ENCODE measurements around the gene PHKB. TPM values are rescaled to one million over a fixed set of nuclear protein-coding genes. Genes with fewer than 3 reads are reported as not detected.

PHKB gene
- polyA plus RNA-seq, 3 donors, result 49.8 to 53.1 (median 50.8) TPM

- Mint-ChIP-seq H3K27ac (no peak overlapping the region), H3K36me3 (peaks cover 40 to 57% of the 10 kb centered on the region in 2 donors), H3K4me3 (no peak overlapping the region), H3K9me3 (peaks cover 0 to 6% (median 0%) of the 10 kb centered on the region in 7 donors), H3K27me3 (ENCODE audit: low read depth in 3 of 3) (no peaks in the 10 kb centered on the region), H3K4me1 (no peaks in the 10 kb centered on the region)
- Histone ChIP-seq H3K79me2 (ENCODE audit: insufficient read depth, low read length) (no peaks in the 10 kb centered on the region), H2AFZ (ENCODE audit: insufficient read depth, low read depth, low read length, poor library complexity, severe bottlenecking) (no peak overlapping the region), H3K4me1 (ENCODE audit: control insufficient read depth in 1 of 2, insufficient read depth in 2 of 2, low read length in 2 of 2) (no peaks in the 10 kb centered on the region), H3K27me3 (ENCODE audit: control insufficient read depth in 2 of 2, insufficient read depth in 2 of 2, low read length in 2 of 2) (no peaks in the 10 kb centered on the region), H3K4me2 (replicated peaks; ENCODE audit: extremely low read depth, low read length, poor library complexity, severe bottlenecking) (no peak overlapping the region), H3K27ac (ENCODE audit: low read depth in 1 of 2, low read length in 2 of 2) (no peak overlapping the region), H3K36me3 (replicated peaks in 1 of 2; ENCODE audit: control insufficient read depth in 1 of 2, insufficient read depth in 2 of 2, low read length in 2 of 2) (peaks cover 0 to 19% of the 10 kb centered on the region in 2 donors), H3K9ac (ENCODE audit: insufficient read depth, low read length, poor library complexity, severe bottlenecking) (no peak overlapping the region), H3K9me3 (replicated peaks in 1 of 2; ENCODE audit: control insufficient read depth in 1 of 2, insufficient read depth in 1 of 2, low read length in 2 of 2) (no peaks in the 10 kb centered on the region), H3K4me3 (replicated peaks in 1 of 3; ENCODE audit: low read depth in 2 of 3, low read length in 3 of 3) (no peak overlapping the region), H4K20me1 (ENCODE audit: insufficient read depth, low read length) (no peaks in the 10 kb centered on the region)
- WGBS (ENCODE audit: insufficient coverage), result no CpG with 5 or more reads among the region's 1 CpG
- no peak for TF ChIP-seq CTCF (IDR thresholded peaks at IDR 0.05)
- intact Hi-C loops (cut with micrococcal nuclease), result no loop called here
- no peak for DNase-seq
These were observed 44.3 kb upstream of the PHKB start for GRCh38 chr16:47416869-47417268.

- Mint-ChIP-seq H3K27ac (peak overlapping the region in 1 of 7 donors; percentile 64), H3K36me3 (peaks cover 68% of the 10 kb centered on the region in 2 donors), H3K4me3 (no peak overlapping the region), H3K4me1 (no peaks in the 10 kb centered on the region), H3K9me3 (peaks cover 2 to 10% (median 7%) of the 10 kb centered on the region in 7 donors), H3K27me3 (ENCODE audit: low read depth in 3 of 3) (no peaks in the 10 kb centered on the region)
- H3K4me2 ChIP-seq (replicated peaks; ENCODE audit: extremely low read depth, low read length, poor library complexity, severe bottlenecking), result no peak overlapping the region
- TF ChIP-seq CTCF (IDR thresholded peaks at IDR 0.05), result no peak
- peaks cover 33 to 58% of the 10 kb centered on the region in 2 donors for H3K36me3 ChIP-seq (replicated peaks in 1 of 2; ENCODE audit: control insufficient read depth in 1 of 2, insufficient read depth in 2 of 2, low read length in 2 of 2)
- no peak overlapping the region for H3K4me3 ChIP-seq (replicated peaks in 1 of 3; ENCODE audit: low read depth in 2 of 3, low read length in 3 of 3)
- no peaks in the 10 kb centered on the region for H3K4me1 ChIP-seq (ENCODE audit: control insufficient read depth in 1 of 2, insufficient read depth in 2 of 2, low read length in 2 of 2)
- intact Hi-C loops (cut with micrococcal nuclease), result no loop called here
- no peaks in the 10 kb centered on the region for H3K27me3 ChIP-seq (ENCODE audit: control insufficient read depth in 2 of 2, insufficient read depth in 2 of 2, low read length in 2 of 2)
- H3K9me3 ChIP-seq (replicated peaks in 1 of 2; ENCODE audit: control insufficient read depth in 1 of 2, insufficient read depth in 1 of 2, low read length in 2 of 2), result peaks cover 5 to 8% of the 10 kb centered on the region in 2 donors
- H3K79me2 ChIP-seq (ENCODE audit: insufficient read depth, low read length), result no peaks in the 10 kb centered on the region
- H4K20me1 ChIP-seq (ENCODE audit: insufficient read depth, low read length), result no peaks in the 10 kb centered on the region
- WGBS (ENCODE audit: insufficient coverage), result 95% methylated on average over 13 of the region's 13 CpGs
- H3K9ac ChIP-seq (ENCODE audit: insufficient read depth, low read length, poor library complexity, severe bottlenecking), result no peak overlapping the region
- no peak overlapping the region for H3K27ac ChIP-seq (ENCODE audit: low read depth in 1 of 2, low read length in 2 of 2)
- no peak overlapping the region for H2AFZ ChIP-seq (ENCODE audit: insufficient read depth, low read depth, low read length, poor library complexity, severe bottlenecking)
- DNase-seq, result no peak
These were observed 36.3 kb upstream of the PHKB start for GRCh38 chr16:47424846-47425245.

Data from CD14-positive monocyte (primary cell).